Upper lobe of left lung (tissue), 4 donors: ENCODE results near the gene IFNGR2.

Experiments
- EP300 ChIP-seq, 4 donors: sonication (generic); formaldehyde crosslinking; IDR thresholded peaks; one replicate each; pipeline ENCODE4 v1.5.1; 2017; ENCODE audit warnings: antibody characterized with exemption in 4 of 4, control low read depth in 2 of 4
- POLR2A ChIP-seq, 4 donors: fragments of 450-650 bp; IDR thresholded peaks; one replicate each; pipeline ENCODE4 v1.5.1; 2016 to 2017; ENCODE audit warnings: antibody characterized with exemption in 4 of 4, mild to moderate bottlenecking in 2 of 4
- POLR2AphosphoS5 ChIP-seq, 2 donors: sonication (generic); formaldehyde crosslinking; IDR thresholded peaks; one replicate each; pipeline ENCODE4 v1.5.1; 2017; ENCODE audit warnings: antibody characterized with exemption in 2 of 2
- TF ChIP-seq, protein P1 (sequence below), 6 experiments: fragments of 450-650 bp in 4 of 6; fragments of 200-600 bp in 2 of 6; sonication (generic) in 2 of 6; IDR thresholded peaks; one replicate each; pipeline ENCODE4 v1.5.1; 2016 to 2019; ENCODE audit warnings: antibody characterized with exemption in 6 of 6

DNA sequence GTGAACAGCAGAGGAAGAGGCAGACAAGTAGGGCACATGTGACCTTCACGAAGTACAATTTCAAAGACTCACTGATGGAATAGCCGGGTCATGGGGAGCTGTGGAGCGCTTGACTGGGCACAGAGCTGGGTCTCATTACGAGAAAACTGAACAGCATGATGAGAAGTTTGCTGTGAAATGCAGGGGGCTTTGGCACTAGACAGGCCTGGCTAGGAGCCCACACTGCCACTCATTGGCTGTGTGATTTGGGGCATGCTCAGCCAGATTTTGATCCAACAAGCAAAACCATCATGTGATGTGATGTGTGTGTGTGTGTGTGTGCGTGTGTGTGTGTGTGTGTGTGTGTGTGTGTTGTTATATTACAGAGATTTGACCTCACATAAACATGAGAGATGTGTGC, 4.9 kb upstream of the IFNGR2 start:
- TF ChIP-seq, protein P1, sequence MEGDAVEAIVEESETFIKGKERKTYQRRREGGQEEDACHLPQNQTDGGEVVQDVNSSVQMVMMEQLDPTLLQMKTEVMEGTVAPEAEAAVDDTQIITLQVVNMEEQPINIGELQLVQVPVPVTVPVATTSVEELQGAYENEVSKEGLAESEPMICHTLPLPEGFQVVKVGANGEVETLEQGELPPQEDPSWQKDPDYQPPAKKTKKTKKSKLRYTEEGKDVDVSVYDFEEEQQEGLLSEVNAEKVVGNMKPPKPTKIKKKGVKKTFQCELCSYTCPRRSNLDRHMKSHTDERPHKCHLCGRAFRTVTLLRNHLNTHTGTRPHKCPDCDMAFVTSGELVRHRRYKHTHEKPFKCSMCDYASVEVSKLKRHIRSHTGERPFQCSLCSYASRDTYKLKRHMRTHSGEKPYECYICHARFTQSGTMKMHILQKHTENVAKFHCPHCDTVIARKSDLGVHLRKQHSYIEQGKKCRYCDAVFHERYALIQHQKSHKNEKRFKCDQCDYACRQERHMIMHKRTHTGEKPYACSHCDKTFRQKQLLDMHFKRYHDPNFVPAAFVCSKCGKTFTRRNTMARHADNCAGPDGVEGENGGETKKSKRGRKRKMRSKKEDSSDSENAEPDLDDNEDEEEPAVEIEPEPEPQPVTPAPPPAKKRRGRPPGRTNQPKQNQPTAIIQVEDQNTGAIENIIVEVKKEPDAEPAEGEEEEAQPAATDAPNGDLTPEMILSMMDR (IDR thresholded peaks at IDR 0.05): no peak
- TF ChIP-seq POLR2A (IDR thresholded peaks at IDR 0.05) (no peak), POLR2AphosphoS5 (IDR thresholded peaks at IDR 0.05) (no peak), EP300 (IDR thresholded peaks at IDR 0.05) (no peak)
